ENCODE data around the gene ACOX3. TPM values are rescaled to one million over a fixed set of nuclear protein-coding genes. Genes with fewer than 3 reads are reported as not detected.

The ACOX3 gene
- total RNA-seq, 4 donors from 2014 or later: 19.0 to 32.9 (median 22.1) TPM

GRCh38 chr4:8318509-8318908, 122.0 kb downstream of the ACOX3 start:
- Histone ChIP-seq H3K9me3 (no peaks in the 10 kb centered on the region), H3K4me3 (no peak overlapping the region), H3K4me1 (peaks cover 23 to 26% of the 10 kb centered on the region in 2 donors), H3K27ac (no peak overlapping the region), H3K27me3 (no peaks in the 10 kb centered on the region), H3K36me3 (no peaks in the 10 kb centered on the region)
- no peak for ATAC-seq
- in situ Hi-C loops (cut with MboI; ENCODE audit: low sequenced_read_pairs in 4 of 4): loop anchor here in 1 of 4 donors (10.0 kb wide), 1 partner anchor 86 kb away; no protein-coding TSS in a partner anchor
- intact Hi-C loops (cut with DNase I; ENCODE audit: low total_unique reads): no loop called here
- no peak for TF ChIP-seq POLR2A (IDR thresholded peaks at IDR 0.05)
- TF ChIP-seq, protein P1, sequence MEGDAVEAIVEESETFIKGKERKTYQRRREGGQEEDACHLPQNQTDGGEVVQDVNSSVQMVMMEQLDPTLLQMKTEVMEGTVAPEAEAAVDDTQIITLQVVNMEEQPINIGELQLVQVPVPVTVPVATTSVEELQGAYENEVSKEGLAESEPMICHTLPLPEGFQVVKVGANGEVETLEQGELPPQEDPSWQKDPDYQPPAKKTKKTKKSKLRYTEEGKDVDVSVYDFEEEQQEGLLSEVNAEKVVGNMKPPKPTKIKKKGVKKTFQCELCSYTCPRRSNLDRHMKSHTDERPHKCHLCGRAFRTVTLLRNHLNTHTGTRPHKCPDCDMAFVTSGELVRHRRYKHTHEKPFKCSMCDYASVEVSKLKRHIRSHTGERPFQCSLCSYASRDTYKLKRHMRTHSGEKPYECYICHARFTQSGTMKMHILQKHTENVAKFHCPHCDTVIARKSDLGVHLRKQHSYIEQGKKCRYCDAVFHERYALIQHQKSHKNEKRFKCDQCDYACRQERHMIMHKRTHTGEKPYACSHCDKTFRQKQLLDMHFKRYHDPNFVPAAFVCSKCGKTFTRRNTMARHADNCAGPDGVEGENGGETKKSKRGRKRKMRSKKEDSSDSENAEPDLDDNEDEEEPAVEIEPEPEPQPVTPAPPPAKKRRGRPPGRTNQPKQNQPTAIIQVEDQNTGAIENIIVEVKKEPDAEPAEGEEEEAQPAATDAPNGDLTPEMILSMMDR (IDR thresholded peaks at IDR 0.05 in 4 of 5, conservative IDR thresholded peaks at IDR 0.05 in 1 of 5): no peak
- no peak for DNase-seq

- Histone ChIP-seq H3K36me3 (no peaks in the 10 kb centered on the region), H3K9me3 (no peaks in the 10 kb centered on the region), H3K27me3 (no peaks in the 10 kb centered on the region), H3K27ac (no peak overlapping the region), H3K4me1 (peaks cover 23 to 26% of the 10 kb centered on the region in 2 donors), H3K4me3 (no peak overlapping the region)
- no peak for TF ChIP-seq POLR2A (IDR thresholded peaks at IDR 0.05)
- TF ChIP-seq, protein P1 (IDR thresholded peaks at IDR 0.05 in 4 of 5, conservative IDR thresholded peaks at IDR 0.05 in 1 of 5): no peak
- ATAC-seq: no peak
- DNase-seq: no peak
- in situ Hi-C loops (cut with MboI; ENCODE audit: low sequenced_read_pairs in 4 of 4): loop anchor here in 1 of 4 donors (10.0 kb wide), 1 partner anchor 87 kb away; no protein-coding TSS in a partner anchor
- intact Hi-C loops (cut with DNase I; ENCODE audit: low total_unique reads): no loop called here
Observed at GRCh38 chr4:8317474-8317873, 123.0 kb downstream of the ACOX3 start.

DNA sequence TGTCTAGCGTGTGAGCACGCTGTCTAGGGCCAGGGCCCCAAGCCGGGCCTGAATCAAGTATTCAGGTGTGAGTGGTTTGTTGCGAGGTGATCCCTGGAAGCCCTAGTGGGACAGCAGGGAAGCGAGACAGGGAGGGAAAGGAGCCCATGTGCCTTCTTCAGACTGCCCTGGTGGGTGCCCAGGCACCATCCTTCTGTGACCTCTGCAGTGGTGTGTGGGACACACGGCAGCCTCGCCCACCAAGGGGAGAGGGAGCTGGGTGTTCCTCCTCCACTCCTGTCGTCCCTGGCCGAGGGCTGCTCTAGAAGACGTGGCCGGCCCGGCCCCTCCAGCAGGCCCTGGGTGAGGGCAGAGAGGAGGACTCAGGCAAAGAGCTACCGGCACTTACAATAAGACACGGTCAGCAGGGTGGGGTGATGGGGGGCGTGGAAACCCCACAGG, 123.6 kb downstream of the ACOX3 start:
- no peak for DNase-seq
- no peak for ATAC-seq

More for the DNA sequence above, 123.6 kb downstream of the ACOX3 start:
- Histone ChIP-seq H3K4me3 (no peak overlapping the region), H3K27me3 (no peaks in the 10 kb centered on the region), H3K27ac (no peak overlapping the region), H3K9me3 (no peaks in the 10 kb centered on the region), H3K4me1 (peaks cover 23 to 26% of the 10 kb centered on the region in 2 donors), H3K36me3 (no peaks in the 10 kb centered on the region)
- in situ Hi-C loops (cut with MboI; ENCODE audit: low sequenced_read_pairs in 4 of 4) (loop anchor here in 1 of 4 donors (10.0 kb wide), 1 partner anchor 88 kb away; no protein-coding TSS in a partner anchor), intact Hi-C loops (cut with DNase I; ENCODE audit: low total_unique reads) (no loop called here)
- TF ChIP-seq, protein P1 (IDR thresholded peaks at IDR 0.05 in 4 of 5, conservative IDR thresholded peaks at IDR 0.05 in 1 of 5): no peak
- TF ChIP-seq POLR2A (IDR thresholded peaks at IDR 0.05): no peak

Other genes starting within 250 kb of the ACOX3 start
- gene SH3TC1, start 241.4 kb downstream of the ACOX3 start, total RNA-seq: 1 to 10 TPM; 2.9 to 8.5 (median 5.8) TPM
- gene HTRA3, start 171.0 kb downstream of the ACOX3 start, total RNA-seq: 10 to 100 TPM in 3 of 4 donors, 1 to 10 TPM in 1; 8.4 to 22.2 (median 16.0) TPM
- 10 to 100 TPM in 2 of 4 donors, 1 to 10 TPM in 2; 7.5 to 16.4 (median 10.2) TPM for gene TRMT44, start 54 bp upstream of the ACOX3 start, total RNA-seq
- gene GPR78, start 139.7 kb upstream of the ACOX3 start, total RNA-seq: not detected
- not detected for gene CPZ, start 152.0 kb upstream of the ACOX3 start, total RNA-seq